Fibroblast of the conjunctiva (primary cell): ENCODE data around the gene DHX36.

Experiments
- DNase-seq: peaks from one replicate; pipeline ENCODE4 v3.0.0-alpha.2; 2010; ENCODE audit warnings: low read depth

The DHX36 gene

DNA sequence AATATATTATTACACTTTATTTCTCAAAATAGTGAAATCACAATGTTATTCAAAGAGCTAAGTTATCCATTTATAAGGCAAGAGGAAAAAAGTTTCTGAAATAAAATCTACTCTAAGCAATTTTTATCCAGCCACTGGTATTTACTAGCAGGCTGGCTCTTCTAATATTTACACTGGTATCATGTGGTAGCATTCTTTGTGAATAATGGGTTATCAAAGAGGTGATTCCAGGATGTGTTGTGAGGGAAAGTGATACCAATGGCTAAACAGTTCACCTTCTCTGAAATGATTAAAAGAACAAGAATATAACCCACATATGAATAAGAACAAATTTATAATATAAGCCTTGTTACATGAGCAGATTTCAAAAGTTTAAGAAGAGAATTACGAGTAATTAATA, 44.1 kb downstream of the DHX36 start:
- no peak for DNase-seq

DNA sequence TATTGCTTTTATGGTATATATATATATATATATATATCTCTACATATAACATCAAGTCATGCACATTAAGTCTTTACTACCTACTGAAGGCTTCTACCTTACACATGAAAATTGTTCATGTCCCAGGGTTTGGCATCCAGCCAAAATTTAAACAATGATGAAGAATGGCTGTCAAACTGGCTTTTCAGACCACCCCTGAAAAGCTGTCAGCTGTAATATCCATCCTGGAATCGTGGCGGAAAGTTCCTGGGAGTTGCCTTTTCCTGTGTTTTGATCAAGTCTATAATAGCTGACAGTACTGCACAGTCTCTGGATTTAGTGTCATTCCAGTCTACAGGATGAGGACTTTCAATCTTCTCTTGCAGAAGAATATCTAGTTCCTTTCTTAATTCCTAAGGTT, 48.3 kb downstream of the DHX36 start:
- no peak for DNase-seq

DNA sequence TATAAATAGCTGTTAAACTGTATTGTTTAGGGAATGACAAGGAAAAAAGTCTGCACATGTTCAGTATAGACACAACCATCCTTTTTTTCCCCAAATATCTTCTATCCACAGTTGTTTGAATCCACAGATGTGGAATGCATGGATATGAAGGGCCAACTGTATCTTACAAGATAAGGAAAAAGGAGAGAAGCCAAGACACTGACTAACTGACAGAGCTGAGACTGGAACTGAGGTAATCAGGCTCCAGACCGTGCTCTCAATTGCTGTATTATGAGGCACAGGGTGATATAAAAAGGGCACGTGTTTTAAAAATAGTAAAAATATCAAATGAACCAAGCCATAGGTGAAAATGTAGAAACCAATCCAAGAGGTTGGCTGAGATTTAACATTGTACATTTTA, 49.0 kb downstream of the DHX36 start:
- DNase-seq = no peak

DNA sequence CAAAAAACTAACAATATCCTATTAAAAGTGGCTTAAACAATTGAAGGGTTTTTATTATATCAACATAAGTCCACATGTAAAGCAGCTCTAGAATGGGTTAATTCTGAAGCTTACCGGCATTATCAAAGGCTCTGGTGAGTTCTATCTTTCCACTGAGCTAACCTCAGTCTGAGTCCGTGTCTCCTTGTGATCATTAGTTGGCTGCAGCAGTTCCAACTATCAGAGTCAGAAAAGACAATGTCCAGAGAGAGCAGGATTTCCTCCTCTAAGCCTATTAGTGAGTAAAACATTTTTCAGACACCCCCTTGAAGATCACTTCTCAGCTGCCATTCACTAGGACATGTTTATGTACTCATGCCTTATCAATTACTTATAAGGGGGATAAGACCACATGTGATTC, 49.9 kb downstream of the DHX36 start:
- no peak for DNase-seq

DNA sequence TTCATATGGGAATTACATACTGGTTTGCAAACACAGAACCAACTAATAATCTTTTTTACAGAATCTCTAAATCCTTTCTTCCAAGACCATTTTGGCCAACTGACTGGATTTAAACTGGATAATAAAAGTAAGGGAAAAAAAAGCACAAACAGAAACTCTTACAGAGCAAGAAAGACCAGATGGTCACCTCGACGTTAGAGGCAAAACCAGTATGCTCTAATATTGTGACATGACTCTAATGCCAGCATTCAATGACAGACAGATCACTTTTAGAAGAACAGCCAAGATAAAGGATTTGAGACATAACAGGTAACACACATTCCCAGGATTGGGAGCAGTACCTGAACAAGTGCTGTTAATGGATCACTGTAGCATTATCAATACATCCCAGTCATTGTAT, 50.9 kb downstream of the DHX36 start:
- no peak for DNase-seq

DNA sequence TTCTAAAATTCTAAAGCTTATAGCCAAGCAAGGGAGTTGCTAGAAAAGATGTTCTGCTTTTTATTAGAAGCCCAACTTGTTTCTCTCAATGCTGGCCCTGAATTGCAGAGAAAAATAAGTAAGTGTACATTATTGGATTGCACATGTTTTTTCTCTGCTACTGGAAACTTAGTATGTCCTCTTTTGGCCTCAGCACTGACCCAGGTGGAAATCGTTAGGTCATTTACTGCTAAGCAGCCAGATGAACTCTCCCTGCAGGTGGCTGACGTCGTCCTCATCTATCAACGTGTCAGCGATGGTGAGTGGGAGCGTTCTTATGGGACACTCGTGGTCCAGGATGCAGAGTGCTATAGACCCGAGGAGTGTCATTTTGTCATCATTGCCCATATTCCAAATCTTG, 69.8 kb downstream of the DHX36 start:
- no peak for DNase-seq

DNA sequence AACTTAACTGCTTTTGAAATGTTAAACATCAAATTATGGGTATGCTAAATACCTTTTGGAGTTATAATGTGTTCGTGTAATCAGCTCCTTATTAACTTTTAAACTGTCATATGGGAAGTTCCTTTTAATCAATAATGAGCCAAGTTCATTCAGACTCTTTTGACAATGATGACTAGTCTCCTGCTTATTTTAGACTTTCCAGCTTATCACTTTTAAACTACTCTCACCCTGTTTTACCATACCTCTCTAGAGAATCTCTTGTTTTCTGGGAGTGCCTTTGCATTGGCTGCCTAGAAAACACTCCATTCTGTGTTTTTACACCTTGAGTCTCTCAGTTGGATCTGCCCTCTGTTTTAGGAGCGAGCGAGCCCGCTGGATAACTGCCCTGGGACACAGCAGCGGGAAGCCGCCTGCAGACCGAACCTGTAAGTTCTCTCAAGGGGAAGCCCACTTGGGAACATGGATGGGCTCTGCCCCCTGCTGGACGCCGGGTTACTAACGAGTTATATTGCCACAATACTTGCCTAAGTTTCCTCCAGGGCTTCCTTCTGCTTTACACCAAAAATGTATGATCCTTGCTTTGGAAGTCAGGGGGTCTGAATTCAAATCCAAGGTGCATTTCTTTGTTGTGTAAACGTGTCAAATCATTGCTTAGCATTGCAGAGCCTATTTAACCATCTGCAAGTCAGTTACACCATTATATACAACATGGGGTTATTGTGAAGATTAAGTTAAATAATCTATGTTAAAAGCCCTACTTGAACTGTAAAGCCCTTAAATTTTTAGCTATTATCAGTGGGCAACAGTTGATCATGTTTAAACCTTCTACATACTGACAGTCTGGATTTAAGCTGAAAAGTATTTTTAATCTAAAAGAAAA, 71.3 kb downstream of the DHX36 start:
- peak; percentile 84 for DNase-seq

DNA sequence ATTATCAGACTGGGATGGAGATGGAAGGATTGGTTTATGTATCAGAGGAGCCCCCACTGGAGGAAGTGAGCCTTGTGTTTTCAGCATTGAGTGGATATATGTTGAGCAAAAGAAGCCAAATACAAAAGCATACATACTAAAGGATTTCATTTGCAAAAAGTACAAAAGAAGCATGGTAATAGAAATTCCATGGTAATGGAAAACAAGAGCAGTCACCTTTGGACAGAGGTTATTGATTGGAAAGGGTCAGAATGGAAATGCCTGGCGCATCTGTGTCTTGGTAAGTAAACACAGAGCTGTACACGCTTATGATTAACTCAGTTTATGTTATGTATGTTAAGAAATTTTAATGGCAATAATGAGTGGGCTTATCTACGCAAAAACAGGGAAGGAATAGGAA, 72.7 kb downstream of the DHX36 start:
- DNase-seq = no peak

DNA sequence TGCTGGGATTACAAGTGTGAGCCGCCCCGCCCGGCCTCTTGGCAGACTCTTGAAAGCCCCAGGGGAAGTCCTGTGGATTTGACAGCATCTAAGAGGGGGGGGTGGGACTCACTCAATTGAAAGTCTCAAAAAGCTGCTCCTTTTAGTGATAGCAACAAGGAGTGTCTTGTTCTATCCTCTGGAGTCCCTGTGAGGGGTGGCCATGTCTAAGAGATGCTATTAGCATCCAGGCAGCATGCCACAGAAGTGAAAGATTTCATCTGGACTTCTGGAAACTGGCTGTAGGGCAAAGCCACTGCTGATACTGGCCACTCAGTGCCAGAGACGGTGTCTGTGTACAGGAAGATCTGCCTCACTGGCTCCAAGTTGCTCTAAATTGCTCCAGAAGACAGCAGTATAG, 74.0 kb downstream of the DHX36 start:
- DNase-seq = no peak

DNA sequence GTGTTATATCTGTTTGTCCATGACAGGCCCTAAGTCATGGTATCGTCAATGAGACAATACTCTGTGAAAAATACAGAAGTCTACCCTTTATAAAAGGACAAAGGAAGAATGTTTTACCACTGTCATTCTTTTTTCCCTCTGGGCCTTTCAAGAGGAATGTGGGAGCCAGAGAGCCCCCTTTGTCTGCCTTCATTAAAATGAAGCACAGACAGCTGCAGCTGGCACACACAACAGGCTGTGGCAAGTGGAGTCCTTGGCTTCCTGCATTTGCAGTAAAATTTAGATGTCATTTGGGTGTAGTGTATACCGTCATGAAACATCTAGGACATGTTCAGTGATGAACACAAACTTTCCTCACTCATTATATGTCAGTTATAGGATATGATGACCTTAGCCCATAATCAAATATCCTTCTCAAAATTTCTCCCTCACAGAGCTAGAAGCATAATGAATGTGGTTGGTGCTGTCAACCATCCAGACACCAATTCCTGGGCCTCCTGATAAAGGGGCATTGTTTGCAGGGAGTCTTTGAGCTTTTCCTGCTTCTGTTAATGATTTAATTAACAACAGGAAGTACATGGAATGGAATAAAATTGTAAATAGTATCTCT, 76.4 kb downstream of the DHX36 start:
- no peak for DNase-seq

DNA sequence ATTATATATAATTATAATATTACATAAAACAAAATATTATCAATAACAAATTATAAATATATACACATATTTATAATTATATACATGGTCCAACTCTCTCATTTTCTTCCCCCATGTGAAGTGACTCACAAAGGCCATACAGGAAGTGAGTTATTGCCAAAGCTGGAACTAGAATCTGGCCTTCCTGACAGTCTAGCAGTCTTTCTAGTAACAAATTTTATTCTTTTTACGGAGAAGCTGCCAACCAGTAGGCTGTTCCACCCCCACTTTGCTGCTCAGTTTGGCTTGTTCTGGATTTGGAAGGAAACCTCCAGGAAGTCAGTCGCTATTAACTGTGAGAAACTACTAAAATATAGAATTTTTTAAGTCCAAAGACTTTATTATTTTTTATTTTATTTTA, 79.6 kb downstream of the DHX36 start:
- peak; percentile 8 for DNase-seq

DNA sequence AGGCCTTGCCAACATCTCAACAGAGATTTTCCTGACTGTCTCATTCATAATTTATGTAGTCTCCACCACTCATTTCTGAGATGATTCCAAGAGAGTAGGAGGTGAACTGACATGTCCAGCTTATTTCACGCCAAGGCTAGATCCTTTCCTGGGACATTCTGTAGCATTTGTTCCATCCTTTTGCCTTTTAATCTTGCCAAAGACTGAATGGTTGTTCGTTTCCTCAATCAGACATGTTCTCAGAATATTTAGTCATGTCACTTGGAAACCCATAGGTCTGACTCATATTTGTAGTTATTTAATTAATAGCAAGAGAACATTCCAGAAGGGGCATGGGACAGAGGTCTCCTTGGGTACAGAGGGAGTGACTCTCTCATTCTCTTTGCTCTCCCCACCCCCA, 80.9 kb downstream of the DHX36 start:
- peak; percentile 12 for DNase-seq

DNA sequence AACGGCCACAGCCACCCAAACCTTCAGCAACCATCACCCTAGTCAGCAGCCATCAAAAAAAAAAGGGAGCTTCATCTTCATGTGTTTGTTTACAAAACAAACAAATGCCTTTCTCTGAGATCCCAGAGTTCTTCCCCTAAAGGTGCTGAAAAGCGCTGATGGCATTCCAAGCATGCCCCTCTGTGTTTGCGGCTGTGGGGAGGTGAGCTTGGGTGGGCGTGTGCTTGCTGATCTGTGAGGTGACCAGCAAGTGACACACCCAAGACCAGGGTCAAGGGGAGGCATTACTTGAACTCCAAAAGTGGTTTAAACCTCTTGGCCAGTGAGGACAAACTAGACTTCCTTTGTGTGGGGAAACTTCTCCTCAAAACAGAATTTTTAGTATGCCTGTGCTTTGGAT, 81.5 kb downstream of the DHX36 start:
- DNase-seq = no peak

DNA sequence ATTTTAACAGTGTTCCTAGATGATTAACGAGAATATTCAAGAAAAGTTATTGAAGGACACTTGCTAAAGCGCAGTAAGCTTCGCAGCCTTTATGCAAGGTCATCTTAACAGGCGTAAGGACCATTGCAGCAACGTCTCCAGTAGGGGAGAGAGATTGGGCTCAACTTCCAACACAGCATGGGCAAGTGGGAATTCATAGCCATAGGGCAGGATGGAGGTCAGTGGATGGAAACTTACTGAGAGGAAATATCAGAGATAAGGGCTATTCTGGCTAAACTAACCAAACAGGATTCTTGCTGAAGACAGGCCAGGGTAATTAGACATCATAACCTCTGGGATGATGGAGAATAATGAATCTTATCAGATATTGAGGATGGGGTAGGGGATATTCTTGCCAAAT, 82.8 kb downstream of the DHX36 start:
- no peak for DNase-seq

DNA sequence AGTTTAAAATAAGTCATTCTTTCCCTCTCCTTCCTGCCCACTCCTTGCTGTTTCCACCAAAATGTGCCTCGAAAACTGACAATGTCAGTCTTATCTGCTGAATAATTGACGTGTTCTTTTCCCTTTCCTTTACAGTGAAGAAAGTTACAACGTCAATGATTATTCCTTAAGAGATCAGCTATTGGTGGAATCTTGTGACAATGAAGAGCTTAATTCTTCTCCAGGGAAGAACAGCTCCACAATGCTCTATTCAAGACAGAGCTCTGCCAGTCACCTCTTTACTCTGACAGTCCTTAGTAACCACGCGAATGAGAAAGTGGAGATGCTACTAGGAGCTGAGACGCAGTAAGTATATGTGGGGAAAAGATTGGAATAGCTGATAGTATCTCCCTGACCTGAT, 84.1 kb downstream of the DHX36 start:
- no peak for DNase-seq

DNA sequence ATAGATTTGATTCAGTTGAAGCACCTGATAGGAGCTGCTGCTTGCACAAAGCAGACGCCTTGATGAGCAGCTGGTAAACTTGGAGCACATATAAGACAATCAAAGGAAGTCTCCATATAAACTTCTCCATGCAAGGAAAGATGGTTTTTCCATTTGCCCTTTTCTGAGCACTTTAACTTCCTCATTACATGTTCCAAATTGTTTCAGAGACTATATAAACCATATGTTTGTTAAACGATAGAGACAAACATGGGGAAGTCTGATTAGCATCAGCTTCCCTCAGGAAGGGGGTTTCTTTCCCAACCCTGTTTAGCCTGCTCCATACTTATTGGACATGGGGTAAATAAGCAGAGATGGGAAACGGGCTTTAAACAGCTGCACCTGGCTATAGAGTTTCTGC, 88.0 kb downstream of the DHX36 start:
- no peak for DNase-seq

DNA sequence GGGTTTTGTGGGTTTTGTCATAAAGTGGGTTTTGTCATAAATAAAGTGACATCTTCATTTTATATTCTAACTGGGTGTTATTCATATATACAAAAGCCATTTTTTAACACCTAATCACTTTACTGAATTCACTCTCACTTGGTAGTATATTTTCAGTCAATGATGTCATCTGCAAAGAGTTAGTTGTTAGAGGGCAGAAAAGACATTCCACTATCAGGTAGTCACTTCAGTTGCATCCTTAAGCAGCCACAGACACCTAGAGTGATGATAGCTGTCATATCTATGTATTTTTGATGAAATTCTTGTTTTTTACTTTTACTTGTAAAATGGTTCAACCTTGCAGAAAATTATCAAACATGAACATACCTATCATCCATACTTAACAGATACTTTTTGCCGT, 89.0 kb downstream of the DHX36 start:
- DNase-seq = no peak

DNA sequence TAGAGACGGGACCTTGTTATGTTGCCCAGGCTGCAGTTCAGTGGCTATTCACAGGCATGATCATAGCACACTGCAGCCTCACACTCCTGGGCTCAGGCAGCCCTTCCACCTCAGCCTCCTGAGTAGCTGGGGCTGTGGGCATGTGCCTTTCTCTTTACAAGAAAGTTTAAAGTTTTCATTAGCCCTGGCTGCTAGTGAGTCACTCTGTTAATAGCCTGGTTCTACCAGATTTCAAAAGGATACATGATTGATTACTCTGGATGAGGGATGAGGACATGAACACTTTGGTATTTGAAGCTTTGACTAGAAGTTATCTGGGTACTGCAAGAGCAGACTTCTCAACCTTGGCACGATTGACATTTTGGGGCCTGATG, 95.1 kb downstream of the DHX36 start:
- DNase-seq = no peak

DNA sequence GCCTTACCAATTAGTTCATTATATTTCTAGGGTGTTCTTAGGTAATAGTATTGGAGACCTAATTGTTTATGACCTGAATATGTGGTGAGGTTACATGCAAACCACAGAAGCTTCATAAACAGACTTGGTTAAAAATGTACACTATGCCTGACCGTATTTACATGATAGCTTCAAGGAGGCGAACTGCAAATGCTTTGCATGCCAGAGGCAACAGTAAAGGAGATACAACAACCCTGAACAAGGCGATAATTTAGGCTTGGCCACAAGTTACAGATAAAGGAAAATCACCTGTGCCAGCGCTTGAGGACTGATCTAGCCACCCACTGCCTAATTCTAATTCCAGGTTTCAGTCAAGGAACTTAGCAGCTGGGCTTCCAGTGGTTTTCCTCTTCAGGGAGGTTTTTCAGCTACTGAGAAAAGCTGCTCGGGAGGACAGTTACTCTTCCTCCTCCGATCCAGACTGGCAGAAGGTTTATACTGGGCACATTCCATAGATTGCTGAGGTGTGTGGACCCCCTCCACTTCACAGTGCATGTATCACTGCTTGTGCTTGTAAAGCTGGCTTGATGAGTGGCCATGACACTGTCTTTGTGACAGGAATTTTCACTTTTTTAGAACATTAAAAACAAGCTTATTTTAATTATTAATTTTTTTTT, 95.6 kb downstream of the DHX36 start:
- DNase-seq = no peak

DNA sequence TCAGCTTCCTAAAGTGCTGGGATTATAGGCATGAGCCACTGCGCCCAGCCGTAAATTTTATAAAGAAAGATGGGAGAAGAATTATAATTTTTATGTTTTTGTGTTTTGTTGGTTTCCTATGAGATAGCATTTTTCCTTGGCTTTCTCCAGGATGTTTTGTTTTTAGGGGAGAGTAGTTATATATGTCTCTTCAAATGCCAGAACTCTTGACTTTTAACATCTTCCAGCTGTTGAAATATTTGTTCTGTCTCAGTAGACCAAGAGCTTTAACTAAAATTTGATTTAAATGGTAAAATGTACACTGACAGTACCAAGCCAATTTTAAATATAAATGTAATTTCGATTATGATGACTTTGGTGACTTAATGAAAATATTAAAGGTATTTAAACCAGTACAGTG, 96.8 kb downstream of the DHX36 start:
- no peak for DNase-seq

DNA sequence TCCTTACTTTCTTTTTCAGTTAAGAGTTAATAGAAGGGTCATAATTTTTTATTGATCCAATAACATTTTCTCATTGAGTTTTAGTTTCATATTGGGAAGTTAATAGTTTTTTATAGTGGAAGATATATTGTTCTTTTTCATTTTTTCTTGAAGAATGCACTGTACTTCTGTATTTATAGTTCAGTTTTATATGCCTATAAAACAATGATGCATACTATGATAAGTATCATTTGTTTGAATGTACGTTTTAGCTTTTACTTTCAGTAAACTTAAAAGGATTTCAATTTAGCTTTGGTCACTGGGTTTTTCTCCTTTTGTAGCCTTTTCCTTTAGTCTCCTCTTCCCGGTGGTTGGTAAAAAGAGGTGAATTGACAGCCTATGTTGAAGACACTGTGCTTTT, 98.8 kb downstream of the DHX36 start:
- no peak for DNase-seq

DNA sequence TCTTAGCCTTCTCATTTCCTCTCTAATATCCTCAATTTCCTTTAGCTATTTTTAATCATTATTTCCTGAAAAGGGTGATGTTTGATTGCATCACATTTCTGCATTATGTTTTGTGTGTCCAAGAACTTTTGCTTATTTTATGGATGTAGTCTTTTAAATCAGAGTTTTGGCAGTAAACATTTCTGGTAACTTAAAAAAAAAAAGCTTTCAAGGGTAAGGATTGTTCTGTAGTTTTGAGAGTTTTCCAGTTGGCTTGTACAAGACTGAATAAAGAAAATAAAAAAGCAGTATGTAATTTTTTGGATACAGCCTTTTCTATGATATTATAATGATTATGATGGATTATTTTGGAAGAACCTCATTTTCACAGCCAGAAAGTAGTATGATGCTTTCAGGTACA, 99.4 kb downstream of the DHX36 start:
- DNase-seq = no peak

DNA sequence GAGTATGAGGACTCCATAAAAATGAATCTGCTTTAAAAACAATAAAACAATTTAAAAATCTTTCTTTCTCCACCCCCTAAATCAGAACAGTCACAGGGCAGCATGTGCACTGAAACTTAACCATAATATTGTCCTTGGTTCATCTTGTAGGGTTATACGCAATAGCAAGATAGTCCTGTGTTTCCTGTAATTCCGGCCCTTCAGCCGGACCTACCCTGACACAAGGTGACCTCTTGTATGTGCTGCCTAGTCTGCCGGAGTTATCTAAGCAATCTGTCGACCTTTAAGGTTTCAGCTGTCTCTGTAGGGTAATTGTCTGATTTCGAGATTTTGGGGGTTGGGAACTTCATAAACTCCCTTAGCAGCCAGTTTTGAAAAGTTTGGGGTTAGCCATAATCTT, 99.9 kb downstream of the DHX36 start:
- DNase-seq = no peak

DNA sequence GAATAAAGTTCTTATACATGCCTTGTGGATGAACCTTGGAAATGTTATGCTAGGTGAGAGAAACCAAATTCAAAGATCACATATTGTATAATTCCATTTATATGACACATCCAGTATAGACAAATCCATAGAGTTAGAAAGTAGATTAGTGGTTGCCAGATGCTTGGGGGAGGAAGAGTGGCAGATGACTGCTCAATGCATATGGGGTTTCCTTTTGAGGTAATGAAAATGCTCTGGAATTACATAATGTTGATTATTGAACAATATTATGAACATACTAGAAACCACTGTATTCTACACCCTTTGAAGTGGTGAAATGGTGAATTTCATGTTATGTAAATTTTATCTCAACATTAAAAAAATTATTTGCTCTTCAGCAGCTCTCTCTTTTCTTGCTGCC, 100.8 kb downstream of the DHX36 start:
- DNase-seq = no peak
